Left hindlimb (tissue), 1 donor: Measurements from ENCODE around the gene CD4.
A peak's percentile ranks its signal among the peaks of the same experiment; 100 is the strongest.

Source experiments
- DNase-seq: peaks from one replicate; pipeline ENCODE4 v3.0.0-alpha.2; 2018

Gene CD4

GRCh38 chr12:6778574-6779550, 10.5 kb upstream of the CD4 start:
- peak; percentile 96 for DNase-seq

GRCh38 chr12:6779708-6780432, 9.5 kb upstream of the CD4 start:
- DNase-seq = no peak

- DNase-seq = no peak
Observed at GRCh38 chr12:6780573-6780972, 8.8 kb upstream of the CD4 start.

GRCh38 chr12:6782119-6782518, 7.2 kb upstream of the CD4 start:
- DNase-seq = no peak

GRCh38 chr12:6782850-6783566, 6.3 kb upstream of the CD4 start:
- no peak for DNase-seq

- DNase-seq = no peak
Observed at GRCh38 chr12:6783828-6784227, 5.5 kb upstream of the CD4 start.

GRCh38 chr12:6784296-6784695, 5.0 kb upstream of the CD4 start:
- no peak for DNase-seq

GRCh38 chr12:6784761-6785160, 4.6 kb upstream of the CD4 start:
- no peak for DNase-seq

- DNase-seq = no peak
Observed at GRCh38 chr12:6786416-6787094, 2.8 kb upstream of the CD4 start.

GRCh38 chr12:6787309-6787708, 2.0 kb upstream of the CD4 start:
- no peak for DNase-seq

GRCh38 chr12:6790496-6791150, 1.3 kb downstream of the CD4 start:
- no peak for DNase-seq

- no peak for DNase-seq
Observed at GRCh38 chr12:6791931-6792520, 2.7 kb downstream of the CD4 start.

GRCh38 chr12:6792522-6793201, 3.3 kb downstream of the CD4 start:
- DNase-seq = peak; percentile 69

GRCh38 chr12:6795088-6795487, 5.8 kb downstream of the CD4 start:
- no peak for DNase-seq

GRCh38 chr12:6796576-6796975, 7.2 kb downstream of the CD4 start:
- no peak for DNase-seq

GRCh38 chr12:6799147-6799546, 9.8 kb downstream of the CD4 start:
- DNase-seq = no peak

- DNase-seq = no peak
Observed at GRCh38 chr12:6807170-6807569, 17.8 kb downstream of the CD4 start.

GRCh38 chr12:6809056-6809455, 19.7 kb downstream of the CD4 start:
- no peak for DNase-seq

- DNase-seq = no peak
Observed at GRCh38 chr12:6810758-6811157, 21.4 kb downstream of the CD4 start.

- DNase-seq = no peak
Observed at GRCh38 chr12:6813363-6813762, 24.0 kb downstream of the CD4 start.

- no peak for DNase-seq
Observed at GRCh38 chr12:6816598-6816997, 27.3 kb downstream of the CD4 start.
